Glutamatergic neuron (in vitro differentiated cells): ENCODE data around the gene PCDH9. TPM values are rescaled to one million over a fixed set of nuclear protein-coding genes. Genes with fewer than 3 reads are reported as not detected.
A peak's percentile ranks its signal among the peaks of the same experiment; 100 is the strongest.

Experiments used
- DNase-seq: peaks from one replicate; pipeline ENCODE4 v3.0.0; 2022
- H3K27ac Mint-ChIP-seq: one replicate; pipeline ENCODE4 v1.8.0; 2020; ENCODE audit warnings: mild to moderate bottlenecking, mixed read lengths, inconsistent platforms; ENCODE audit not compliant: unreplicated experiment
- H3K27me3 Mint-ChIP-seq: one replicate; pipeline ENCODE4 v1.8.0; 2020; ENCODE audit warnings: mild to moderate bottlenecking, moderate library complexity, mixed read lengths, inconsistent platforms; ENCODE audit not compliant: unreplicated experiment
- H3K36me3 Mint-ChIP-seq: one replicate; pipeline ENCODE4 v1.8.0; 2020; ENCODE audit warnings: mild to moderate bottlenecking, mixed read lengths, inconsistent platforms; ENCODE audit not compliant: unreplicated experiment
- H3K4me1 Mint-ChIP-seq: one replicate; pipeline ENCODE4 v1.8.0; 2020; ENCODE audit warnings: mild to moderate bottlenecking, low read depth, mixed read lengths, inconsistent platforms; ENCODE audit not compliant: unreplicated experiment
- H3K4me3 Mint-ChIP-seq: one replicate; pipeline ENCODE4 v1.8.0; 2020; ENCODE audit warnings: mild to moderate bottlenecking, mixed read lengths, inconsistent platforms; ENCODE audit not compliant: unreplicated experiment
- H3K9me3 Mint-ChIP-seq: one replicate; pipeline ENCODE4 v1.8.0; 2020; ENCODE audit warnings: mild to moderate bottlenecking, moderate library complexity, mixed read lengths, inconsistent platforms; ENCODE audit not compliant: unreplicated experiment
- total RNA-seq: library from RNA; stranded (reverse); fragmentation: NEBNext Ultra II Directional; extraction: Animal tissue kit (Norgen Biotek cat#: 25700); gene quantifications from one replicate; pipeline ENCODE4 v1.2.1, GENCODE V29; 2021; ENCODE audit not compliant: unreplicated experiment
- TF ChIP-seq, protein P1 (sequence below): fragments of 200-600 bp; sonication (generic); IDR thresholded peaks from one replicate; pipeline ENCODE4 v1.5.0; 2021; ENCODE audit not compliant: partially characterized antibody, unreplicated experiment

The PCDH9 gene
- total RNA-seq, 1 donor from 2014 or later: 43.3 TPM

DNA sequence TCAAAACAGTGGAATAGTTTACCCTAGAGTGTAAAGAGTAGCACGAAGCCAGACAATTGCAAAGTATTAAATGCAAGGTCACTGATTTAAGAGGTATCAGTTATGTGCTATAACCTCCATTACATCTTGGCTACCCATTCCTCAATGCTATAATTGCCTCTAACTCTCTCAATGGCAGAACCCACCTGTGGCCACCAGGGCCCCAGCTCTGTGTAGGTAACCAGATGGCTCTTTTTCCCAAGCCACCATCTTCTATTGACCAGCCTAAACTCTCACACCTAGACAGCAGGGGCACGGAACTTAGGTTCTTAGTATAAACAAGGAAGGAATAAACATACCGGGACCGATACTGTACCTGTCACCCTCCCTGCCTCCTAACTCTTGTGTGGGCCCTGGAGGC lies 277.6 kb downstream of the PCDH9 start:
- Mint-ChIP-seq H3K27ac (no peak overlapping the region), H3K4me1 (peaks cover 39% of the 10 kb centered on the region), H3K36me3 (no peaks in the 10 kb centered on the region), H3K27me3 (peaks cover 2% of the 10 kb centered on the region), H3K4me3 (no peak overlapping the region), H3K9me3 (no peaks in the 10 kb centered on the region)
- TF ChIP-seq, protein P1, sequence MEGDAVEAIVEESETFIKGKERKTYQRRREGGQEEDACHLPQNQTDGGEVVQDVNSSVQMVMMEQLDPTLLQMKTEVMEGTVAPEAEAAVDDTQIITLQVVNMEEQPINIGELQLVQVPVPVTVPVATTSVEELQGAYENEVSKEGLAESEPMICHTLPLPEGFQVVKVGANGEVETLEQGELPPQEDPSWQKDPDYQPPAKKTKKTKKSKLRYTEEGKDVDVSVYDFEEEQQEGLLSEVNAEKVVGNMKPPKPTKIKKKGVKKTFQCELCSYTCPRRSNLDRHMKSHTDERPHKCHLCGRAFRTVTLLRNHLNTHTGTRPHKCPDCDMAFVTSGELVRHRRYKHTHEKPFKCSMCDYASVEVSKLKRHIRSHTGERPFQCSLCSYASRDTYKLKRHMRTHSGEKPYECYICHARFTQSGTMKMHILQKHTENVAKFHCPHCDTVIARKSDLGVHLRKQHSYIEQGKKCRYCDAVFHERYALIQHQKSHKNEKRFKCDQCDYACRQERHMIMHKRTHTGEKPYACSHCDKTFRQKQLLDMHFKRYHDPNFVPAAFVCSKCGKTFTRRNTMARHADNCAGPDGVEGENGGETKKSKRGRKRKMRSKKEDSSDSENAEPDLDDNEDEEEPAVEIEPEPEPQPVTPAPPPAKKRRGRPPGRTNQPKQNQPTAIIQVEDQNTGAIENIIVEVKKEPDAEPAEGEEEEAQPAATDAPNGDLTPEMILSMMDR: peak; percentile 8
- no peak for DNase-seq

DNA sequence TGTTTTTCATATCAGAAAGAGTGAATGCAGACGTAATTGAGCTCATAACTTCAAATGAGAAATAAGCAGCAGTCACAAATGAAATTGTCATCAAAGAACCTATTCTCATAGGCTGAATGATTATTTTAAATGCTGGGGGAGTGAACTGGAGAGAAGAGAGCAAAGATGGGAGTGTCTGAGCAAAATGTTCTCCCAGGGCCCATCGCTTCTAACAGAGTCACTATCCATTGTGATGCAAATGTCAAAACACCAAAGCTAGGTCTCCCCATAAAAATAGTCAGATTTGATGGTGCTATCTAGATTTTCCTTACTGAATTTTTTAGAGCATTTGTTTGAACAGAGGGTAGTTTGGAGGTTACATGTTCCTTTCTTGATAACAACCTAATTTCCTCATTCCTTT lies 278.7 kb downstream of the PCDH9 start:
- H3K36me3 Mint-ChIP-seq: no peaks in the 10 kb centered on the region
- no peak for DNase-seq
- TF ChIP-seq, protein P1: no peak
- H3K27ac Mint-ChIP-seq: peak overlapping the region; percentile 89
- peak overlapping the region; percentile 21 for H3K4me3 Mint-ChIP-seq
- H3K27me3 Mint-ChIP-seq: peaks cover 2% of the 10 kb centered on the region
- peaks cover 41% of the 10 kb centered on the region for H3K4me1 Mint-ChIP-seq
- no peaks in the 10 kb centered on the region for H3K9me3 Mint-ChIP-seq

DNA sequence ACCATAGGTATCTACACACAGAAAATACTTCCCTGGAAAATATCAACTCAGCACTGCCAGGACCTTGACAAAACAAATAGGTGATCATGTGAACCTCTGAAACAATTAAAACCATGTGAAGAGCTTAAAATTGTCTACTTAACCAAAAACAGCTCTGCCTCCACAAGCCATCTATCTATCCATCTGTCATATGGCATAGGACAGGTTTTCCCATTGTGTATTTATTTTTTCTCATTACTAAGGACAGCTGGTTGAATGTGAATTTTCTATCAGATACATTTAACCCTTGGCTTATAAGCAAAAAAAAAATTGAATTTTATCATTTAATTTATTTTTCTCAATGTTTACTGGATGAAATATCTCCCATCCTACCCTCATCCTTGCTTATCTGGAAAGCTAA lies 279.5 kb downstream of the PCDH9 start:
- TF ChIP-seq, protein P1: no peak
- H3K27ac Mint-ChIP-seq: peak overlapping the region; percentile 89
- no peaks in the 10 kb centered on the region for H3K36me3 Mint-ChIP-seq
- DNase-seq: no peak
- H3K4me3 Mint-ChIP-seq: no peak overlapping the region
- H3K27me3 Mint-ChIP-seq: peaks cover 2% of the 10 kb centered on the region
- H3K9me3 Mint-ChIP-seq: no peaks in the 10 kb centered on the region
- peaks cover 41% of the 10 kb centered on the region for H3K4me1 Mint-ChIP-seq

DNA sequence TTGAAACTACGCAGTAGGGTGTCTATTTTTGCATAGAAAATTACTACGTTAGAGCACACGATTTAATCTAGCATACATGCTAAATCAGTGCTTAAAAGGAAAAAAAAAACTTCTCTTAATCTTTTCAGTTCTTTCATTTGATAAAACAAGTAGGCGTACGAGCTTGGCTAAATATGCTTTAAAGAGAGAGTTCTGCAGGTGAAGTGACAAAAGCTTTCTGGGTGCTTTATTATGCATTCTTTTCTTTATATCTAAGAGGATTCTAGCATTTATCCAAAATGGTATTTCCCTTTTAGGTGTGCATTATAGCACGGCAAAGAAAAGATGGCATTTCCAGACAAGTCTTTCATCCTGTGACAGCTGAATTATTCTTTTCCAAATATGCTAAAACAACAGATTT lies 281.2 kb downstream of the PCDH9 start:
- TF ChIP-seq, protein P1: no peak

DNA sequence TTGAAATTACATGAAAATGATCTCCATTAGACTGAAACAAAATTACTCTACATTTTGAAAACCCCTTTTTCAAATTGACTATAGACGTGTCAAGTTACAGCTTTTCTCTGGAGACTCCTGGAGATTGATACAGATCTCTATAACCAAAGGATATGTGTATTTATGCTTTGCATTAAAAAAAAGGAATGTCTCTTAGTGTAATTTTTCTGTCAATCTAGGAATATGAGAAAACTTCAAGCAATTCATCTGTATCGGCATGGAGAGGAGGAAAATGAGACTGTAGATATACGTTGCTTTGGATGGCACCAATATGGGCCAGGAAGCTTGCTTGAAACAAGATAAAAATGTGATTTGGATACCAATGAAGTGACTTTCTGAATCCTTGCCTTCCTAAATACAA lies 286.6 kb downstream of the PCDH9 start:
- TF ChIP-seq, protein P1: no peak
- DNase-seq: no peak
- H3K36me3 Mint-ChIP-seq: no peaks in the 10 kb centered on the region
- H3K27me3 Mint-ChIP-seq: no peaks in the 10 kb centered on the region
- peak overlapping the region; percentile 2 for H3K4me3 Mint-ChIP-seq
- H3K27ac Mint-ChIP-seq: no peak overlapping the region
- H3K4me1 Mint-ChIP-seq: peaks cover 27% of the 10 kb centered on the region
- no peaks in the 10 kb centered on the region for H3K9me3 Mint-ChIP-seq

More for the DNA sequence above, 281.2 kb downstream of the PCDH9 start:
- no peaks in the 10 kb centered on the region for H3K36me3 Mint-ChIP-seq
- peaks cover 55% of the 10 kb centered on the region for H3K4me1 Mint-ChIP-seq
- DNase-seq: no peak
- H3K27ac Mint-ChIP-seq: no peak overlapping the region
- peaks cover 2% of the 10 kb centered on the region for H3K27me3 Mint-ChIP-seq
- H3K4me3 Mint-ChIP-seq: no peak overlapping the region
- H3K9me3 Mint-ChIP-seq: no peaks in the 10 kb centered on the region
